Measurements from ENCODE around the gene SUPT3H.

Gene SUPT3H

GRCh38 chr6:45420909-45421708 lies 43.4 kb upstream of the SUPT3H start:
- H3K4me3 ChIP-seq: peak overlapping the region; percentile 87
- H3K9me3 ChIP-seq (ENCODE audit: low read depth, low read length): no peaks in the 10 kb centered on the region
- H3K36me3 ChIP-seq (ENCODE audit: insufficient read depth, low read length): no peaks in the 10 kb centered on the region
- no peak for DNase-seq (ENCODE audit: low read depth, low spot score)
- H3K9ac ChIP-seq (ENCODE audit: insufficient read length): peak overlapping the region; percentile 69
- H3K27ac ChIP-seq: no peak overlapping the region
- TF ChIP-seq POLR2AphosphoS5 (IDR thresholded peaks at IDR 0.05; ENCODE audit: borderline replicate concordance, low read depth, low read length): no peak
- no peak for TF ChIP-seq FOXP2 (optimal IDR thresholded peaks at IDR 0.05; ENCODE audit: control extremely low read depth, extremely low read length, insufficient read depth)
- TF ChIP-seq EZH2 (IDR thresholded peaks at IDR 0.05): no peak

- Histone ChIP-seq H3K27ac (no peak overlapping the region), H3K9me3 (ENCODE audit: low read depth, low read length) (no peaks in the 10 kb centered on the region), H3K36me3 (ENCODE audit: insufficient read depth, low read length) (no peaks in the 10 kb centered on the region), H3K4me3 (no peak overlapping the region), H3K9ac (ENCODE audit: insufficient read length) (no peak overlapping the region)
- DNase-seq (ENCODE audit: low read depth, low spot score): no peak
- no peak for TF ChIP-seq EZH2 (IDR thresholded peaks at IDR 0.05)
- no peak for TF ChIP-seq POLR2AphosphoS5 (IDR thresholded peaks at IDR 0.05; ENCODE audit: borderline replicate concordance, low read depth, low read length)
Observed at GRCh38 chr6:45420083-45420908, 42.6 kb upstream of the SUPT3H start.

- H3K9ac ChIP-seq (ENCODE audit: insufficient read length): no peak overlapping the region
- H3K36me3 ChIP-seq (ENCODE audit: insufficient read depth, low read length): no peaks in the 10 kb centered on the region
- H3K27ac ChIP-seq: no peak overlapping the region
- no peaks in the 10 kb centered on the region for H3K9me3 ChIP-seq (ENCODE audit: low read depth, low read length)
- no peak for DNase-seq (ENCODE audit: low read depth, low spot score)
- no peak for TF ChIP-seq FOXP2 (optimal IDR thresholded peaks at IDR 0.05; ENCODE audit: control extremely low read depth, extremely low read length, insufficient read depth)
- no peak for TF ChIP-seq EZH2 (IDR thresholded peaks at IDR 0.05)
- no peak for TF ChIP-seq POLR2AphosphoS5 (IDR thresholded peaks at IDR 0.05; ENCODE audit: borderline replicate concordance, low read depth, low read length)
- H3K4me3 ChIP-seq: no peak overlapping the region
Observed at GRCh38 chr6:45419571-45420082, 41.9 kb upstream of the SUPT3H start.

GRCh38 chr6:45417436-45417835 lies 39.7 kb upstream of the SUPT3H start:
- Histone ChIP-seq H3K36me3 (ENCODE audit: insufficient read depth, low read length) (no peaks in the 10 kb centered on the region), H3K27ac (no peak overlapping the region), H3K9ac (ENCODE audit: insufficient read length) (no peak overlapping the region), H3K9me3 (ENCODE audit: low read depth, low read length) (no peaks in the 10 kb centered on the region), H3K4me3 (no peak overlapping the region)
- TF ChIP-seq FOXP2 (optimal IDR thresholded peaks at IDR 0.05; ENCODE audit: control extremely low read depth, extremely low read length, insufficient read depth) (no peak), POLR2AphosphoS5 (IDR thresholded peaks at IDR 0.05; ENCODE audit: borderline replicate concordance, low read depth, low read length) (no peak), EZH2 (IDR thresholded peaks at IDR 0.05) (no peak)
- no peak for DNase-seq (ENCODE audit: low read depth, low spot score)

- Histone ChIP-seq H3K9ac (ENCODE audit: insufficient read length) (no peak overlapping the region), H3K36me3 (ENCODE audit: insufficient read depth, low read length) (no peaks in the 10 kb centered on the region), H3K9me3 (ENCODE audit: low read depth, low read length) (no peaks in the 10 kb centered on the region), H3K27ac (no peak overlapping the region), H3K4me3 (no peak overlapping the region)
- no peak for DNase-seq (ENCODE audit: low read depth, low spot score)
- TF ChIP-seq POLR2AphosphoS5 (IDR thresholded peaks at IDR 0.05; ENCODE audit: borderline replicate concordance, low read depth, low read length): no peak
- TF ChIP-seq EZH2 (IDR thresholded peaks at IDR 0.05): no peak
Observed at GRCh38 chr6:45416700-45417099, 39.0 kb upstream of the SUPT3H start.

- Histone ChIP-seq H3K27ac (no peak overlapping the region), H3K36me3 (ENCODE audit: insufficient read depth, low read length) (no peaks in the 10 kb centered on the region), H3K9ac (ENCODE audit: insufficient read length) (no peak overlapping the region), H3K4me3 (no peak overlapping the region), H3K9me3 (ENCODE audit: low read depth, low read length) (no peaks in the 10 kb centered on the region)
- TF ChIP-seq EZH2 (IDR thresholded peaks at IDR 0.05) (no peak), FOXP2 (optimal IDR thresholded peaks at IDR 0.05; ENCODE audit: control extremely low read depth, extremely low read length, insufficient read depth) (no peak), POLR2AphosphoS5 (IDR thresholded peaks at IDR 0.05; ENCODE audit: borderline replicate concordance, low read depth, low read length) (no peak)
- DNase-seq (ENCODE audit: low read depth, low spot score): no peak
Observed at GRCh38 chr6:45415788-45416518, 38.2 kb upstream of the SUPT3H start.

- TF ChIP-seq POLR2AphosphoS5 (IDR thresholded peaks at IDR 0.05; ENCODE audit: borderline replicate concordance, low read depth, low read length) (no peak), FOXP2 (optimal IDR thresholded peaks at IDR 0.05; ENCODE audit: control extremely low read depth, extremely low read length, insufficient read depth) (no peak), EZH2 (IDR thresholded peaks at IDR 0.05) (no peak)
- Histone ChIP-seq H3K4me3 (no peak overlapping the region), H3K9ac (ENCODE audit: insufficient read length) (no peak overlapping the region), H3K36me3 (ENCODE audit: insufficient read depth, low read length) (no peaks in the 10 kb centered on the region), H3K9me3 (ENCODE audit: low read depth, low read length) (no peaks in the 10 kb centered on the region), H3K27ac (no peak overlapping the region)
- DNase-seq (ENCODE audit: low read depth, low spot score): no peak
Observed at GRCh38 chr6:45415315-45415714, 37.6 kb upstream of the SUPT3H start.

- Histone ChIP-seq H3K36me3 (ENCODE audit: insufficient read depth, low read length) (no peaks in the 10 kb centered on the region), H3K9me3 (ENCODE audit: low read depth, low read length) (no peaks in the 10 kb centered on the region), H3K4me3 (no peak overlapping the region), H3K27ac (no peak overlapping the region), H3K9ac (ENCODE audit: insufficient read length) (no peak overlapping the region)
- no peak for DNase-seq (ENCODE audit: low read depth, low spot score)
- no peak for TF ChIP-seq POLR2AphosphoS5 (IDR thresholded peaks at IDR 0.05; ENCODE audit: borderline replicate concordance, low read depth, low read length)
- TF ChIP-seq EZH2 (IDR thresholded peaks at IDR 0.05): no peak
- no peak for TF ChIP-seq FOXP2 (optimal IDR thresholded peaks at IDR 0.05; ENCODE audit: control extremely low read depth, extremely low read length, insufficient read depth)
Observed at GRCh38 chr6:45411959-45412358, 34.2 kb upstream of the SUPT3H start.

All from SK-N-MC (cell line).